HG03025 (cell line): Measurements from ENCODE around the gene FAM184A.

Source experiments
- ATAC-seq: cut with Tn5 transposase; IDR thresholded peaks from one replicate; pipeline ENCODE4 v1.9.1; 2021; ENCODE audit warnings: mild to moderate bottlenecking, moderate library complexity; ENCODE audit not compliant: unreplicated experiment, low FRiP score

Gene FAM184A

DNA sequence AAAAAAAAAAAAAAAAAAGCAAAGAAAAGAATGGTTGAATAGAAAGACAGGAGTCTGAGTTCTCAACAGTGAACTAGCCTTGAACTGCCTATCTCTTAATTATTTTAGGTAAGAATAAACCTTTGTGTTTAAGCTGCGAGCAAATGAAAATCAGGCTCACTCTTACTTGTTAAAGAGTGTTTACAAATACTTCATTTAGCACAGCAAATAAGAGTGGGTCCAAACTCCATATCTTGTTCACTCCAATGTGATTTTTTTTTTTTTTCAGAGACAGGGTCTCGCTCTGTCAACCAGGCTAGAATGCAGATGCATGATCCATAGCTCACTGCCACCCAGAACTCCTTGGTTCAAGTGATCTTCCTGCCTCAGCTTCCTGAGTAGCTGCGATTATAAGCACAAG lies 155.4 kb downstream of the FAM184A start:
- ATAC-seq: no peak

- ATAC-seq: no peak
Measured at GRCh38 chr6:118921084-118921483, 157.4 kb downstream of the FAM184A start.

DNA sequence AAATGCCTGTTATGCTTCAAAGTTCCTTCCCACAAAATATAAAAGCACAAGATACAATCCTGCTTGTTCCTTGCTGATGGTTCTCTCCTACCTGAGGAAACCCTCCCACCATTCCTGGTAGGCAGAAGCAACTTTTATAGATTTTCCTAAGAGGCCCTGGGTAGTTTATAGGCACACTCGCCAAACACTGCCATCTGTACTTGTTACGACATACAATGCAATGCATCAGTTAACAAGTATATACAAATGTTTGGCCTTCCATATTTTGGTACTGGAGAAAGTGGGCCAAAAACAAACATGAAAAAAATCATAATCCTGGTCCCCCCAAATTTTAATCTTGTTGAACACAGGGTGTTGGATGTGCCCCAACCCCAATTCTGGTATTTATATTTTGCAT lies 160.1 kb downstream of the FAM184A start:
- no peak for ATAC-seq

GRCh38 chr6:118917546-118918328 lies 160.7 kb downstream of the FAM184A start:
- no peak for ATAC-seq

- ATAC-seq: no peak
Measured at GRCh38 chr6:118914598-118914997, 163.9 kb downstream of the FAM184A start.

GRCh38 chr6:118913161-118913560 lies 165.3 kb downstream of the FAM184A start:
- ATAC-seq: no peak

- ATAC-seq: no peak
Measured at GRCh38 chr6:118912646-118913045, 165.8 kb downstream of the FAM184A start.
